K562 (cell line): ENCODE measurements around the gene UBE2M. TPM values are rescaled to one million over a fixed set of nuclear protein-coding genes. Genes with fewer than 3 reads are reported as not detected.

ENCODE experiments used
- BHLHE40 ChIP-seq: IDR thresholded peaks from 2 replicates; pipeline ENCODE4 v1.6.1; 2011; ENCODE audit warnings: low read length, improper control_type of control experiment
- CBFA2T2 ChIP-seq: fragments of 450-650 bp; conservative IDR thresholded peaks from 2 replicates; pipeline ENCODE4 v1.6.1; 2017; ENCODE audit warnings: mild to moderate bottlenecking
- CTBP1 ChIP-seq: fragments of 450-650 bp; IDR thresholded peaks from 2 replicates; pipeline ENCODE4 v1.6.1; 2016; ENCODE audit warnings: borderline replicate concordance
- ESRRA ChIP-seq: fragments of 450-650 bp; IDR thresholded peaks from 2 replicates; pipeline ENCODE4 v1.6.1; 2014; ENCODE audit warnings: low read depth, mild to moderate bottlenecking, moderate library complexity, borderline replicate concordance
- FOXJ2 ChIP-seq: fragments of 200-800 bp; sonication (Bioruptor generic); IDR thresholded peaks from 2 replicates; pipeline ENCODE4 v1.6.1; 2016; ENCODE audit warnings: missing genetic modification characterization, missing compliant biosample characterization
- JUNB ChIP-seq: fragments of 450-650 bp; formaldehyde crosslinking; conservative IDR thresholded peaks from 2 replicates; pipeline ENCODE4 v1.4.0; 2020; ENCODE audit warnings: mild to moderate bottlenecking
- KDM1A ChIP-seq, 2 experiments: fragments of 450-650 bp; IDR thresholded peaks; 2 replicates each; pipeline ENCODE4 v1.6.1; 2016; ENCODE audit warnings: mild to moderate bottlenecking in 2 of 2
- LCOR ChIP-seq: sonication (generic); formaldehyde crosslinking; IDR thresholded peaks from 2 replicates; pipeline ENCODE4 v1.8.0; 2022; ENCODE audit warnings: mild to moderate bottlenecking, missing genetic modification reagents
- MNT ChIP-seq, 2 experiments: fragments of 450-650 bp; conservative IDR thresholded peaks; 2 replicates each; pipeline ENCODE4 v1.6.1; 2017; ENCODE audit warnings: mild to moderate bottlenecking in 2 of 2, moderate library complexity in 2 of 2
- SFPQ ChIP-seq: fragments of 200-400 bp; formaldehyde crosslinking; IDR thresholded peaks from 2 replicates; pipeline ENCODE4 v1.6.1; 2017; ENCODE audit warnings: mild to moderate bottlenecking, low read depth, low read length, moderate library complexity
- SIX5 ChIP-seq, 2 experiments: IDR thresholded peaks; 2 replicates each; pipeline ENCODE4 v1.6.1; 2011; ENCODE audit warnings: low read length in 2 of 2, borderline replicate concordance in 1 of 2, low read depth in 1 of 2, mild to moderate bottlenecking in 1 of 2, moderate library complexity in 1 of 2; ENCODE audit not compliant: insufficient read depth in 1 of 2
- TCF3 ChIP-seq: sonication (generic); formaldehyde crosslinking; IDR thresholded peaks from 2 replicates; pipeline ENCODE4 v1.4.0; 2020; ENCODE audit warnings: mild to moderate bottlenecking, missing genetic modification reagents
- TEAD1 ChIP-seq, 2 experiments: fragments of 450-650 bp in 1 of 2; sonication (generic) in 1 of 2; formaldehyde crosslinking; IDR thresholded peaks; 2 replicates each; pipeline versions ENCODE4 v1.4.0 to v1.8.0; 2020 to 2022; ENCODE audit warnings: mild to moderate bottlenecking in 2 of 2, missing genetic modification reagents in 1 of 2
- TEAD4 ChIP-seq, 2 experiments: sonication (generic) in 1 of 2; formaldehyde crosslinking in 1 of 2; IDR thresholded peaks; 2 replicates each; pipeline versions ENCODE4 v1.6.1 to v1.8.0; 2012 to 2022; ENCODE audit warnings: borderline replicate concordance in 1 of 2, inconsistent platforms in 1 of 2, low read length in 1 of 2, mild to moderate bottlenecking in 1 of 2, missing genetic modification reagents in 1 of 2
- ZBTB2 ChIP-seq: fragments of 450-650 bp; IDR thresholded peaks from 2 replicates; pipeline ENCODE4 v1.6.1; 2016; ENCODE audit warnings: antibody characterized with exemption
- ZNF143 ChIP-seq: sonication (generic); formaldehyde crosslinking; IDR thresholded peaks from 2 replicates; pipeline ENCODE4 v1.9.0; 2022; ENCODE audit warnings: mild to moderate bottlenecking, missing genetic modification reagents
- ZNF165 ChIP-seq: fragments of 250-450 bp; sonication (Bioruptor Pico); IDR thresholded peaks from 2 replicates; pipeline ENCODE4 v1.4.0; 2020; ENCODE audit warnings: borderline replicate concordance
- ZNF197 ChIP-seq: fragments of 200-800 bp; sonication (Bioruptor generic); IDR thresholded peaks from 2 replicates; pipeline ENCODE4 v1.6.1; 2016; ENCODE audit warnings: low read depth, missing genetic modification characterization, missing compliant biosample characterization
- ZNF395 ChIP-seq: fragments of 200-800 bp; sonication (Bioruptor generic); IDR thresholded peaks from 2 replicates; pipeline ENCODE4 v1.6.1; 2017; ENCODE audit warnings: missing genetic modification characterization, missing compliant biosample characterization
- ZNF398 ChIP-seq: fragments of 250-450 bp; sonication (Bioruptor Pico); IDR thresholded peaks from 2 replicates; pipeline ENCODE4 v1.8.0; 2021; ENCODE audit warnings: moderate library complexity, mild to moderate bottlenecking, inconsistent platforms
- polyA plus RNA-seq, 8 experiments: library from polyadenylated mRNA; depleted of rRNA in 4 of 8; stranded (reverse) in 5 of 8; unstranded in 3 of 8; fragments of >200 nt; fragmentation: Nextera tagmentation in 2 of 8; fragmentation: Illumina TruSeq in 1 of 8; extraction: Ambion mirVana in 2 of 8; extraction: Trizol in 1 of 8; gene quantifications; 2 replicates each; pipeline versions ENCODE4 v1.2.1 to v1.2.3, GENCODE V29; 2011 to 2014; ENCODE audit warnings: inconsistent platforms in 1 of 8, missing spikeins in 1 of 8
- total RNA-seq, 7 experiments: library from RNA; depleted of rRNA in 6 of 7; stranded (reverse); fragments of >200 nt in 6 of 7; fragmentation: Illumina TruSeq in 2 of 7; extraction: Trizol in 2 of 7; gene quantifications; 2 replicates each; pipeline versions ENCODE4 v1.2.1 to v1.2.3, GENCODE V29; 2011 to 2021; ENCODE audit warnings: low replicate concordance in 1 of 7

The UBE2M gene
- total and polyA plus RNA-seq, 9 of the 15 experiments (the other 6 are each of a cell fraction or from before 2014, with no cell fraction given): 0.92 to 163 (median 85.7) TPM

- no peak for TF ChIP-seq JUNB (CRISPR knock-in tag)
- peak; percentile 99 for TF ChIP-seq CTBP1
- TF ChIP-seq TCF3 (CRISPR knock-in tag): peak; percentile 85
- no peak for TF ChIP-seq FOXJ2 (tag)
- TF ChIP-seq TEAD4 (IDR thresholded peaks at IDR 0.05; ENCODE audit: low read length): peak; percentile 68; the same call in 1 of the 2 replicates
- no peak for TF ChIP-seq TEAD4 (CRISPR knock-in tag; IDR thresholded peaks at IDR 0.05; ENCODE audit: borderline replicate concordance)
- TF ChIP-seq KDM1A (IDR thresholded peaks at IDR 0.05): peak; percentile 43 to 56; a peak in 2 of 4 replicates
- no peak for TF ChIP-seq SFPQ
- no peak for TF ChIP-seq SIX5 (IDR thresholded peaks at IDR 0.05; ENCODE audit: borderline replicate concordance in 1 of 2, insufficient read depth in 1 of 2, low read depth in 1 of 2, low read length in 2 of 2)
- TF ChIP-seq ZNF398 (CRISPR knock-in tag): no peak
- peak; percentile 76; the same call in 1 of the 2 replicates for TF ChIP-seq ZNF395
- peak in 1 of 2 experiments; percentile 53; a peak in 2 of 4 replicates for TF ChIP-seq MNT (conservative IDR thresholded peaks at IDR 0.05)
- TF ChIP-seq CBFA2T2: peak; percentile 62
- no peak for TF ChIP-seq ZNF165
- no peak for TF ChIP-seq LCOR
- TF ChIP-seq ESRRA: peak; percentile 71; the same call in 1 of the 2 replicates
- peak; percentile 73; the same call in 1 of the 2 replicates for TF ChIP-seq ZNF197 (CRISPR knock-in tag)
- no peak for TF ChIP-seq ZBTB2
- no peak for TF ChIP-seq TEAD1 (CRISPR knock-in tag; IDR thresholded peaks at IDR 0.05)
- peak; percentile 73 for TF ChIP-seq BHLHE40
- no peak for TF ChIP-seq ZNF143 (CRISPR knock-in tag)
Observed at GRCh38 chr19:58509731-58510083, 48.7 kb downstream of the UBE2M start (continued).
